GM18909 (cell line): Measurements from ENCODE around the gene CNTNAP2.
"Not testable (repeated sequence)": the region's sequence is repeated elsewhere in the genome, so short reads cannot be mapped to it uniquely, and the experiment has no call there.

Experiments
- ATAC-seq: cut with Tn5 transposase; IDR thresholded peaks from one replicate; pipeline ENCODE4 v1.9.1; 2021; ENCODE audit warnings: mild to moderate bottlenecking; ENCODE audit not compliant: unreplicated experiment, poor library complexity

CNTNAP2 gene

GRCh38 chr7:146844405-146844804, 727.8 kb downstream of the CNTNAP2 start:
- no peak for ATAC-seq

GRCh38 chr7:146858690-146859089, 742.1 kb downstream of the CNTNAP2 start:
- ATAC-seq, result no peak

- no peak for ATAC-seq
These were observed 745.1 kb downstream of the CNTNAP2 start for GRCh38 chr7:146861701-146862100.

- ATAC-seq, result no peak
These were observed 745.8 kb downstream of the CNTNAP2 start for GRCh38 chr7:146862415-146862814.

- no peak for ATAC-seq
These were observed 748.0 kb downstream of the CNTNAP2 start for GRCh38 chr7:146864644-146865043.

- ATAC-seq, result no peak
These were observed 749.1 kb downstream of the CNTNAP2 start for GRCh38 chr7:146865696-146866095.

GRCh38 chr7:146874722-146875121, 758.1 kb downstream of the CNTNAP2 start:
- ATAC-seq, result no peak

GRCh38 chr7:146875237-146875785, 758.7 kb downstream of the CNTNAP2 start:
- no peak for ATAC-seq

- ATAC-seq, result no peak
These were observed 759.4 kb downstream of the CNTNAP2 start for GRCh38 chr7:146875981-146876380.

- no peak for ATAC-seq
These were observed 759.8 kb downstream of the CNTNAP2 start for GRCh38 chr7:146876411-146876810.

- no peak for ATAC-seq
These were observed 762.3 kb downstream of the CNTNAP2 start for GRCh38 chr7:146878901-146879300.

- no peak for ATAC-seq
These were observed 768.6 kb downstream of the CNTNAP2 start for GRCh38 chr7:146885231-146885630.

GRCh38 chr7:146889806-146890555, 773.4 kb downstream of the CNTNAP2 start:
- no peak for ATAC-seq

GRCh38 chr7:146892151-146892550, 775.5 kb downstream of the CNTNAP2 start:
- ATAC-seq, result no peak

- no peak for ATAC-seq
These were observed 778.3 kb downstream of the CNTNAP2 start for GRCh38 chr7:146894927-146895326.

GRCh38 chr7:146902266-146902665, 785.7 kb downstream of the CNTNAP2 start:
- no peak for ATAC-seq

- no peak for ATAC-seq
These were observed 786.1 kb downstream of the CNTNAP2 start for GRCh38 chr7:146902728-146903127.

- not testable (repeated sequence) for ATAC-seq
These were observed 789.1 kb downstream of the CNTNAP2 start for GRCh38 chr7:146905746-146906145.

GRCh38 chr7:146922782-146923181, 806.2 kb downstream of the CNTNAP2 start:
- no peak for ATAC-seq

GRCh38 chr7:146926841-146927240, 810.2 kb downstream of the CNTNAP2 start:
- no peak for ATAC-seq

- no peak for ATAC-seq
These were observed 821.2 kb downstream of the CNTNAP2 start for GRCh38 chr7:146937836-146938235.

GRCh38 chr7:146943483-146943882, 826.9 kb downstream of the CNTNAP2 start:
- ATAC-seq, result no peak
